Activated CD8-positive, alpha-beta T cell treated with anti-CD3 and anti-CD28 coated beads for 36 hours (primary cell): Measurements from ENCODE around the gene SUGCT. TPM values are rescaled to one million over a fixed set of nuclear protein-coding genes. Genes with fewer than 3 reads are reported as not detected.

Source experiments
- ATAC-seq: fragments of 200-7000 bp; cut with Tn5 transposase; one replicate; pipeline ENCODE4 v1.10.0; 2021; ENCODE audit warnings: mild to moderate bottlenecking, moderate library complexity
- CTCF ChIA-PET: fragments of 350-600 bp; sonication (Branson Sonifier 250); formaldehyde crosslinking; loops from one replicate; lab custom pipeline; 2021; ENCODE audit warnings: antibody characterized with exemption; lab: Charles Lee
- POLR2A ChIA-PET: fragments of 350-600 bp; sonication (Branson Sonifier 250); formaldehyde crosslinking; loops from one replicate; lab custom pipeline; 2021; ENCODE audit warnings: antibody characterized with exemption; lab: Charles Lee
- DNase-seq: peaks from one replicate; pipeline ENCODE4 v3.0.0-alpha.2; 2020
- H3K27ac Mint-ChIP-seq: one replicate; pipeline ENCODE4 v1.8.0; 2021; ENCODE audit warnings: mild to moderate bottlenecking, mixed read lengths
- H3K27me3 Mint-ChIP-seq: one replicate; pipeline ENCODE4 v1.8.0; 2021; ENCODE audit warnings: mixed read lengths
- H3K36me3 Mint-ChIP-seq: one replicate; pipeline ENCODE4 v1.8.0; 2021; ENCODE audit warnings: low read depth, mixed read lengths
- H3K4me1 Mint-ChIP-seq: one replicate; pipeline ENCODE4 v1.8.0; 2021; ENCODE audit warnings: low read depth, mixed read lengths
- H3K4me3 Mint-ChIP-seq: one replicate; pipeline ENCODE4 v1.8.0; 2021; ENCODE audit warnings: mild to moderate bottlenecking, moderate library complexity, mixed read lengths
- H3K9me3 Mint-ChIP-seq: one replicate; pipeline ENCODE4 v1.8.0; 2021; ENCODE audit warnings: mixed read lengths
- CTCF ChIP-seq: fragments of 200-600 bp; IDR thresholded peaks from one replicate; pipeline ENCODE4 v1.8.0; 2022; ENCODE audit warnings: antibody characterized with exemption, mild to moderate bottlenecking
- intact Hi-C: fragments of 100-400 bp; cut with micrococcal nuclease; formaldehyde crosslinking; loops from one replicate; pipeline ENCODE4 v1.10.0; 2022
- total RNA-seq, 2 experiments: library from RNA; stranded (reverse); gene quantifications; one replicate each; pipeline ENCODE4 v1.2.3, GENCODE V29; 2021

SUGCT gene
- total RNA-seq, 2 experiments from 2014 or later = 1.6 to 2.0 TPM

DNA sequence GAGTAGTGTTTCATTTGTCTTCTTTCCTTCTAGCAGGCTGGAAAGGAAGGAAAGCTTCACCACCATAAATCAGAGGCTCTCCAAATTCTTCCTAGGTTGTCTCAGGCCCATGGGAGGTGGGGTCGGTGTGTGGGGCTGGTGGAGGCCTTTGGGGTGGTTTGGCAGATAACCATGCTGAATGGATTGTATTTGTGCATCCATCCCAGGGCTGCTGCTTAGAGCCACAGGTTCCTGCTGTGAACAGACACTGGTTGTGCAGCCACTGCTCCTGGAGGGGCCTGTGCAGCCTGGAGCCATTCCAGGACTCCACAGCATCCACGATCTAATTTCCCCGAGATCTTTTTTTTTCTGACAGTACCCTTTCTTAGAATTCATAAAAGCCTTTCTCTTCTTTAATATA is 741.8 kb downstream of the SUGCT start:
- no peak for DNase-seq
- ATAC-seq = no peak
- ChIA-PET CTCF (no interaction called here), POLR2A (no interaction called here)
- no peaks in the 10 kb centered on the region for H3K27me3 Mint-ChIP-seq
- no peaks in the 10 kb centered on the region for H3K36me3 Mint-ChIP-seq
- TF ChIP-seq CTCF = no peak
- intact Hi-C loops = no loop called here
- no peak overlapping the region for H3K27ac Mint-ChIP-seq
- no peaks in the 10 kb centered on the region for H3K9me3 Mint-ChIP-seq
- H3K4me3 Mint-ChIP-seq = no peak overlapping the region
- H3K4me1 Mint-ChIP-seq = no peaks in the 10 kb centered on the region

DNA sequence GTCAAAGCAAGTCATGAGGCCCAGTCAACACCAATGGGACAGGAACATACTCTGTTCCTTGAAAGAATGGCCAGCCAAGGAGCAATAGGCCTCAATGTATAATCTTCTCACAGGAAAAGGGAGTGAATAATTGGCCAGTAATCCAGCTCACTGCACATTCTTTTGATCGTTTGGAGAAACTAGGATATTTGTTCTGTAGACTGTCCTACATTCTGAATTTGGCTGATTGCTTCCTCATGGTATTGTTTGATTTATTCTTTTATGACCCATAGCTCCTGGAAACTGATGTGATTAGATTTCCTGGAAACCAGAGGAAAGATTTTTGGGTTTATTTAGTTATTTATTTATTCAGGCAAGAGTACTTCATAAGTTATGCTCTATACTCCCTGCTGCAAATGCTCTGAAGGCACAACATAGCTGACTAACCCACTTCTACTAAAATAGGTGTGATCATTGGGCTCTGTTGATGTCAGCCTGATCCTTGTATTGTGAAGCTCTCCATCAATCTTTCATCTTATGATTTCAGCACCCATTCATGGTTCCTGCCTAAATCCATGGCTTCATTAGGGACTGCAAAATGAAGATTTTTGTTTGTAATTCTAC is 745.2 kb downstream of the SUGCT start:
- no peak for DNase-seq

DNA sequence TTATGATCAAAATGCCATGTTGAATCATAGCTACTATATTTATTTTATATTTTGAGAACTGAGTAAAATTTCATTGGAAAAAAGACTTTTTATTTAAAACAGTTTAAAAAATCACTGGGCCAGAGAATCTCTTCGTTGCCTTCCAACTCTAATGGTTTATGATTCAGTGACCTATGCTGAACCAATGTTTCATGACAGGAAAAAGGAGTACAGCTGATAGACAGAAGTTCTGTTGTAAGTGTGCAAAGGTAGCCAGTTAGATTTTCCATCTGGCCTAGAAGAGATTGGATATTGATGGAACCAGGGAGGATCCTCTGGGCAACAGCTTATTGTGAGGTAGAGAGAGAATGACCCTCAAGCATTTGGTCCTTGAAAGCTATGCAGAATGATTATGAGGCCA is 745.8 kb downstream of the SUGCT start:
- ChIA-PET POLR2A (no interaction called here), CTCF (no interaction called here)
- no peak overlapping the region for H3K27ac Mint-ChIP-seq
- DNase-seq (no peak), ATAC-seq (no peak)
- intact Hi-C loops = no loop called here
- no peak overlapping the region for H3K4me3 Mint-ChIP-seq
- no peaks in the 10 kb centered on the region for H3K9me3 Mint-ChIP-seq
- H3K4me1 Mint-ChIP-seq = no peaks in the 10 kb centered on the region
- no peak for TF ChIP-seq CTCF
- H3K36me3 Mint-ChIP-seq = no peaks in the 10 kb centered on the region
- no peaks in the 10 kb centered on the region for H3K27me3 Mint-ChIP-seq

More for the DNA sequence above, 745.2 kb downstream of the SUGCT start:
- no peaks in the 10 kb centered on the region for H3K27me3 Mint-ChIP-seq
- intact Hi-C loops = no loop called here
- no peak overlapping the region for H3K4me3 Mint-ChIP-seq
- ATAC-seq = no peak
- POLR2A ChIA-PET = no interaction called here
- no peak overlapping the region for H3K27ac Mint-ChIP-seq
- H3K9me3 Mint-ChIP-seq = no peaks in the 10 kb centered on the region
- CTCF ChIA-PET = no interaction called here
- H3K4me1 Mint-ChIP-seq = no peaks in the 10 kb centered on the region
- no peak for TF ChIP-seq CTCF
- no peaks in the 10 kb centered on the region for H3K36me3 Mint-ChIP-seq

DNA sequence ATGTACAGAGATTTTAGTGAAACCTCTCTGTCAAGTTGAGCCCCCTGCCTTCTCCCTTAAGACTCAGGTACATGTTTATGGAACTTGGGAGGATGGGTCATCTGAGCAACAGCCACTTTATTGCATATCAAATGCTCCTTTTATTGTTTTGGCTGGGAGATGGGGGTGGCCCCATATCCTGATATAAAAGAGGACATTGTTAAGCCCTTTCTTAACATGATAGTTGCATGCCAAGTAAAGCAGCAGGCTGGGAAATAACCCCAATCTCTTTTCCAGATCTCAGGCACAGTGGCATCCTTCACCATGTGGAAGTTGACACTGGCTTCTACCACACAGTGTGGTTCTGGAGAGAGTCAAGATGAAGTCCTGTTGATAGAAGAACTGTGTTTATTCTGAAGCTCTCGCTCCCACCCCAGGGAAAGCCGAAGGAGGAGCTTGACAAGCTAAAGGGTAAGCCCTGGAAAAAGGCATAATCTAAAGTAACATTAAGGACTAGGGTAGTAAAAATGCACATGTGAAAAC is 746.7 kb downstream of the SUGCT start:
- H3K4me3 Mint-ChIP-seq = no peak overlapping the region
- CTCF ChIA-PET = no interaction called here
- H3K4me1 Mint-ChIP-seq = no peaks in the 10 kb centered on the region
- no peak overlapping the region for H3K27ac Mint-ChIP-seq
- POLR2A ChIA-PET = no interaction called here
- intact Hi-C loops = no loop called here
- H3K36me3 Mint-ChIP-seq = no peaks in the 10 kb centered on the region
- H3K27me3 Mint-ChIP-seq = no peaks in the 10 kb centered on the region
- H3K9me3 Mint-ChIP-seq = no peaks in the 10 kb centered on the region
- TF ChIP-seq CTCF = no peak
- DNase-seq (no peak), ATAC-seq (no peak)

- Mint-ChIP-seq H3K4me1 (no peaks in the 10 kb centered on the region), H3K27ac (no peak overlapping the region), H3K9me3 (no peaks in the 10 kb centered on the region), H3K4me3 (no peak overlapping the region), H3K36me3 (no peaks in the 10 kb centered on the region), H3K27me3 (no peaks in the 10 kb centered on the region)
- TF ChIP-seq CTCF = no peak
- ATAC-seq = no peak
- CTCF ChIA-PET = no interaction called here
- intact Hi-C loops = no loop called here
- no peak for DNase-seq
- POLR2A ChIA-PET = no interaction called here
These were observed 747.4 kb downstream of the SUGCT start for GRCh38 chr7:40882071-40882658.
